Spleen (tissue), 11 donors: ENCODE measurements around the gene DAZAP1. TPM values are rescaled to one million over a fixed set of nuclear protein-coding genes. Genes with fewer than 3 reads are reported as not detected.
A peak's percentile ranks its signal among the peaks of the same experiment; 100 is the strongest.

Experiments
- DNase-seq: peaks from one replicate; pipeline ENCODE4 v3.0.0-alpha.2; 2020
- H3K27ac ChIP-seq, 8 donors: fragments of 200-600 bp; sonication (generic) in 7 of 8; 1 replicate in 4 of 8; 2 replicates in 4 of 8; pipeline versions ENCODE4 v1.5.0 to v1.8.0; 2016 to 2021; ENCODE audit warnings: inconsistent platforms in 4 of 8, mild to moderate bottlenecking in 4 of 8, moderate library complexity in 1 of 8
- H3K27me3 ChIP-seq, 7 donors: fragments of 200-600 bp; sonication (generic) in 6 of 7; replicated peaks in 1 of 7; 1 replicate in 4 of 7; 2 replicates in 3 of 7; pipeline versions ENCODE4 v1.5.0 to v1.8.0; 2016 to 2021; ENCODE audit warnings: inconsistent platforms in 3 of 7, mild to moderate bottlenecking in 1 of 7
- H3K36me3 ChIP-seq, 6 donors: fragments of 200-600 bp; sonication (generic) in 5 of 6; 1 replicate in 4 of 6; 2 replicates in 2 of 6; pipeline versions ENCODE4 v1.5.0 to v1.8.0; 2016 to 2021; ENCODE audit warnings: inconsistent platforms in 2 of 6
- H3K4me1 ChIP-seq, 6 donors: fragments of 200-600 bp; sonication (generic) in 5 of 6; 1 replicate in 3 of 6; 2 replicates in 3 of 6; pipeline versions ENCODE4 v1.5.0 to v1.8.0; 2016 to 2021; ENCODE audit warnings: inconsistent platforms in 3 of 6
- H3K4me3 ChIP-seq, 8 donors: fragments of 200-600 bp; sonication (generic) in 7 of 8; 1 replicate in 4 of 8; 2 replicates in 4 of 8; pipeline versions ENCODE4 v1.5.0 to v1.8.0; 2016 to 2021; ENCODE audit warnings: inconsistent platforms in 4 of 8, mild to moderate bottlenecking in 4 of 8, moderate library complexity in 2 of 8
- H3K9me3 ChIP-seq, 8 donors: fragments of 200-600 bp; sonication (generic) in 7 of 8; 1 replicate in 4 of 8; 2 replicates in 4 of 8; pipeline versions ENCODE4 v1.5.0 to v1.8.0; 2016 to 2021; ENCODE audit warnings: inconsistent platforms in 4 of 8
- CTCF ChIP-seq, 11 experiments: fragments of 200-600 bp in 7 of 11; fragments of 450-650 bp in 4 of 11; sonication (generic) in 4 of 11; IDR thresholded peaks in 8 of 11; conservative IDR thresholded peaks in 3 of 11; 1 replicate in 7 of 11; 2 replicates in 4 of 11; pipeline versions ENCODE4 v1.4.0 to v1.8.0; 2016 to 2021; ENCODE audit warnings: antibody characterized with exemption in 11 of 11, inconsistent platforms in 4 of 11, mild to moderate bottlenecking in 1 of 11
- POLR2A ChIP-seq, 3 donors: fragments of 450-650 bp; IDR thresholded peaks; one replicate each; pipeline ENCODE4 v1.5.1; 2017; ENCODE audit warnings: antibody characterized with exemption in 3 of 3, mild to moderate bottlenecking in 1 of 3
- POLR2AphosphoS5 ChIP-seq, 3 donors: sonication (generic); formaldehyde crosslinking; IDR thresholded peaks; one replicate each; pipeline ENCODE4 v1.5.1; 2017; ENCODE audit warnings: antibody characterized with exemption in 3 of 3
- WGBS, 5 donors: extraction: QIAGEN DNeasy Blood & Tissue Kit in 3 of 5; methylation state at CpG; one replicate each; pipeline versions ENCODE4 v1.1.5 to v1.1.7; 2013 to 2018; 5-methylcytosine and 5-hydroxymethylcytosine counted together
- intact Hi-C: fragments of 100-400 bp; cut with DNase I; formaldehyde crosslinking; loops from one replicate; pipeline ENCODE4 v1.15.0; 2023; ENCODE audit warnings: low total_unique reads
- polyA plus RNA-seq, 3 donors: library from polyadenylated mRNA; stranded (reverse); fragments of 200-250 nt; gene quantifications; one replicate each; pipeline ENCODE4 v1.2.1, GENCODE V29; 2013
- total RNA-seq, 7 donors: library from RNA; depleted of rRNA in 3 of 7; stranded (reverse); fragments of >200 nt in 3 of 7; fragmentation: NEBNext Ultra II Directional in 4 of 7; extraction: Animal tissue kit (Norgen Biotek cat#: 25700) in 4 of 7; gene quantifications; one replicate each; pipeline versions ENCODE4 v1.1.0 to v1.2.1, GENCODE V29; 2016 to 2021
- donor health status: healthy with polysubstance abuse.
- donor health status: DM: no; HTN: no; CAD: no; lungs with moderate emphysema.
- donor health status: DM: no; HTN: no; CAD: no.
- donor health status: Bipolar disorder and iron deficiency.
- donor health status: healthy.
- donor health status: DM: no; HTN: no; CAD: no.
- donor health status: DM: yes; HTN: yes; CAD: no.

Gene DAZAP1
- total and polyA plus RNA-seq, 10 donors = 43.8 to 137 (median 99.6) TPM

GRCh38 chr19:1411255-1412191 lies 4.1 kb downstream of the DAZAP1 start:
- no peak for DNase-seq
- H3K27ac ChIP-seq = peak overlapping the region in 7 of 8 donors; percentile 60 to 98 (median 96)
- peak overlapping the region in 1 of 8 donors; percentile 98 for H3K4me3 ChIP-seq
- peaks cover 0 to 66% (median 14%) of the 10 kb centered on the region in 6 donors for H3K36me3 ChIP-seq
- TF ChIP-seq CTCF (IDR thresholded peaks at IDR 0.05 in 8 of 11, conservative IDR thresholded peaks at IDR 0.05 in 3 of 11) (no peak), POLR2AphosphoS5 (IDR thresholded peaks at IDR 0.05) (peak; percentile 67 to 79 (median 76))
- no peaks in the 10 kb centered on the region for H3K9me3 ChIP-seq
- H3K4me1 ChIP-seq = peaks cover 59 to 92% (median 86%) of the 10 kb centered on the region in 6 donors
- H3K27me3 ChIP-seq = no peaks in the 10 kb centered on the region
- intact Hi-C loops = no loop called here
- WGBS, 5 donors = 60 to 87% (median 81%) methylated on average over 19 to 29 of the region's 29 CpGs

GRCh38 chr19:1412323-1412923 lies 5.0 kb downstream of the DAZAP1 start:
- intact Hi-C loops = no loop called here
- Histone ChIP-seq H3K4me3 (peak overlapping the region in 1 of 8 donors; percentile 98), H3K27me3 (no peaks in the 10 kb centered on the region), H3K4me1 (peaks cover 68 to 96% (median 90%) of the 10 kb centered on the region in 6 donors), H3K36me3 (peaks cover 0 to 75% (median 16%) of the 10 kb centered on the region in 6 donors), H3K9me3 (no peaks in the 10 kb centered on the region), H3K27ac (peak overlapping the region in 7 of 8 donors; percentile 60 to 98 (median 93))
- TF ChIP-seq POLR2A (IDR thresholded peaks at IDR 0.05) (no peak), CTCF (IDR thresholded peaks at IDR 0.05 in 8 of 11, conservative IDR thresholded peaks at IDR 0.05 in 3 of 11) (no peak), POLR2AphosphoS5 (IDR thresholded peaks at IDR 0.05) (no peak)
- WGBS, 5 donors = 62 to 85% (median 75%) methylated on average over 10 to 21 of the region's 21 CpGs
- no peak for DNase-seq

GRCh38 chr19:1412995-1413800 lies 5.8 kb downstream of the DAZAP1 start:
- Histone ChIP-seq H3K9me3 (no peaks in the 10 kb centered on the region), H3K27ac (peak overlapping the region in 7 of 8 donors; percentile 41 to 98 (median 93)), H3K36me3 (peaks cover 0 to 82% (median 21%) of the 10 kb centered on the region in 6 donors), H3K4me3 (no peak overlapping the region), H3K27me3 (no peaks in the 10 kb centered on the region), H3K4me1 (peaks cover 71 to 100% (median 94%) of the 10 kb centered on the region in 6 donors)
- intact Hi-C loops = no loop called here
- 71 to 85% (median 78%) methylated on average over 30 to 36 of the region's 36 CpGs for WGBS, 5 donors
- TF ChIP-seq CTCF (IDR thresholded peaks at IDR 0.05 in 8 of 11, conservative IDR thresholded peaks at IDR 0.05 in 3 of 11) (no peak), POLR2AphosphoS5 (IDR thresholded peaks at IDR 0.05) (peak in 1 of 3 donors; percentile 49)
- DNase-seq = no peak
